Measurements from ENCODE around the gene PTCH2. TPM values are rescaled to one million over a fixed set of nuclear protein-coding genes. Genes with fewer than 3 reads are reported as not detected.

The PTCH2 gene
- total and polyA plus RNA-seq, 2 of the 13 experiments (the other 11 are each of a cell fraction or from before 2014, with no cell fraction given): 0.60 to 1.5 TPM

DNA sequence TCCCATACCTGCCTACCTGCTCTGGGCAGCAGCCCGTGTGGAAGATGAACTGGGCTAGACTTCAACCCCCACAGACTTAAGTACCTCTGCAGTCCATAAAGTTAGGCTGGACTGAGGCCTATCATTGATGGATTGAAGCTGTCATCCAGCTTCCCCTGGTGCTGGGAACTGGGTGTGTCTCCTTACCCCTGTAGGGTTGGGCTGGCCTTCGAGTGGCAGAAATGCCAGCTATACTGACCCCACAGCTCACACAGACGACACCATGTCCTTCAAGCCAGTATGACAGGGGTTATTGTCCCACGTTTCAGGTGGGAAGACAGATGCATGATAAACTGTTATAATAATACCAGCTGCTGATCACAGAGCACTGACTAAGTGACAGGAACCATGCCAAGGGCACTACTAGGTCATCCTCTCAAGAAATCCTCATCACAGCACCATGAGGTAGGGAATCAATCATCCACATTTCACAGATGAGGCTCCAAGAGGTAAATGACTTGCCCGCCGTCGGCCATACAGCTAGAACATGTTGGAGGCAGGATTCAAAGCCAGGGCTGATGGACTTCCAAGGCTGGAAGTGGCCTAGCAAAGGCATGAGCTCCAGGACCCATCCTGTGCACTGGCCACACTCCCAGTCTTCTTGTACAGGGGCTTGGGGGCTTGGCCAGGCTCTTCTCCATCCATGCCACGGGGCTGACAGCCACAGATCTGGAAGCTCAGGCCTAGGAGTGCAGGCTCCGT is 54.8 kb downstream of the PTCH2 start, which contains the start of gene BEST4:
Gene BEST4, minus strand, starts transcription at position 51 of the 741 bp plus-strand sequence. CDS start 465 bp downstream, outside the sequence.
- DNase-seq (ENCODE audit: low spot score) (no peak), FAIRE-seq (no peak), ATAC-seq (no peak)
- no peak within 1 kb of the TSS for H3K27ac ChIP-seq (ENCODE audit: extremely low read length, insufficient read depth, low read length)
- in situ Hi-C loops (cut with HindIII; ENCODE audit: extremely low pct_ligation_motif_present, low pct_unique_long_range_greater_than_20kb) (no loop called here), intact Hi-C loops (cut with micrococcal nuclease; ENCODE audit: unreplicated experiment) (no loop called here)
- peak within 1 kb of the TSS in 1 of 3 experiments; percentile 79; a peak in 1 of 6 replicates for H3K4me3 ChIP-seq (replicated peaks in 1 of 3; ENCODE audit: insufficient read depth in 1 of 3, low read depth in 2 of 3, low read length in 3 of 3)
- H2AFZ ChIP-seq (ENCODE audit: low read length): no peak within 1 kb of the TSS
- 13% methylated on average over 4 of the region's 9 CpGs for WGBS (ENCODE audit: low lambda C conversion rate)
- H3K4me2 ChIP-seq (ENCODE audit: low read depth, low read length): peak within 1 kb of the TSS; percentile 76
- peaks cover 3 to 17% of the 10 kb centered on the region in 2 experiments; a peak in 2 of 5 replicates for H3K27me3 ChIP-seq (ENCODE audit: control insufficient read depth in 1 of 2, insufficient read depth in 2 of 2, low read length in 2 of 2)
- ChIA-PET CTCF (ENCODE audit: low intra/inter-chr PET ratio, low total read pairs) (no interaction called here), POLR2A (interaction anchor here (0.7 to 5.7 kb wide), 8 partner anchors 10 to 515 kb away, joined by 3 to 32 read pairs (median 5); partner anchors contain the start of genes BTBD19, DYNLT4, PLK3 and RPS8)
- BruUV-seq (replicated peaks): no TSS peak
- no peaks in the 10 kb centered on the region for H4K20me1 ChIP-seq (ENCODE audit: insufficient read depth, low read length)
- H3K9ac ChIP-seq (ENCODE audit: insufficient read depth, low read depth, low read length): no peak within 1 kb of the TSS
- H3K4me1 ChIP-seq (ENCODE audit: insufficient read depth, low read length): peaks cover 67% of the 10 kb centered on the region
- H3K9me3 ChIP-seq (ENCODE audit: low read length): no peaks in the 10 kb centered on the region
- H3K36me3 ChIP-seq (replicated peaks in 1 of 2; ENCODE audit: control insufficient read depth in 1 of 2, insufficient read depth in 2 of 2, low read length in 2 of 2): no peaks in the 10 kb centered on the region
- no peaks in the 10 kb centered on the region for H3K79me2 ChIP-seq (ENCODE audit: insufficient read depth, low read length)
- TF ChIP-seq TSC22D2 (CRISPR knock-in tag; IDR thresholded peaks at IDR 0.05; ENCODE audit: borderline replicate concordance) (no peak), KIAA2018 (CRISPR knock-in tag; IDR thresholded peaks at IDR 0.05; ENCODE audit: borderline replicate concordance) (no peak), GFI1 (CRISPR knock-in tag; IDR thresholded peaks at IDR 0.05; ENCODE audit: borderline replicate concordance) (no peak), KLF12 (CRISPR knock-in tag; IDR thresholded peaks at IDR 0.05; ENCODE audit: borderline replicate concordance) (no peak), MAF1 (CRISPR knock-in tag; IDR thresholded peaks at IDR 0.05; ENCODE audit: borderline replicate concordance) (no peak), ZNF646 (CRISPR knock-in tag; IDR thresholded peaks at IDR 0.05) (no peak), SMARCE1 (IDR thresholded peaks at IDR 0.05; ENCODE audit: borderline replicate concordance) (no peak), ZEB1 (IDR thresholded peaks at IDR 0.05; ENCODE audit: insufficient replicate concordance, low read depth) (no peak)

All from HepG2 (cell line).